Measurements from ENCODE around the gene SUPT6H.

DNA sequence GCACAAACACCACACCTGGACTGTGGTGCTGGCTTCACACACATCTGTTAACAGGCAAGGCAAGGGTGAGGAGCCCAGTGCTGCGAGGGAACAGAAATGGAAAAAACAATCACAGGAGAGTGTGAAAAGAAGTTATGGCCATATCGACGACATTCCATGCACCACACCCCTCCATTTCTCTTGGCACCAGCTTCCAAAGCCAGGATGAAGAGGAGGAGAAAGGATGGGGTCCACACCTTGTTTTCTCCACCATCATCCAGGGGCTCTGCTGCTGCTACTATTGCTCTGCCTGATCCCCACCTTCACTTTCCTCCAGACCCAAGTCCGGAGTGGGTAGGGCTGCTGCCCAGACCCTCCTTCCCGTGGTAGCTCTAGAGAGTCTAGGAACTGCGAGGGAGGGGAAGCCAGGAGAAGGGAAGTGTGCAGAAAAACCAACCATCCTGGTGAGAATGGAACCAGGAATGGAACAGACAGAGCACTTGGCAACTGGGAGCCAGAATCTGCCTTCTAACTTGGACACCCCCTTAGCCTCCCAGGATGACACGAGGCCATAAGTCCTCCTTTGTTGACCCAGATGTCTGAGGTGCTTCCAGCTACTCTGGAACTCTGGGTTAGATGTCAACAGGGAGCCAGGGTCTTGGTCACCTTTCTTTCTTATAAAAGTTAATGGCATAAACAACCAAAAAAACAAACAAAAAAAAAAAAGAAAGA lies 50.9 kb downstream of the SUPT6H start:
- TF ChIP-seq, protein P1, sequence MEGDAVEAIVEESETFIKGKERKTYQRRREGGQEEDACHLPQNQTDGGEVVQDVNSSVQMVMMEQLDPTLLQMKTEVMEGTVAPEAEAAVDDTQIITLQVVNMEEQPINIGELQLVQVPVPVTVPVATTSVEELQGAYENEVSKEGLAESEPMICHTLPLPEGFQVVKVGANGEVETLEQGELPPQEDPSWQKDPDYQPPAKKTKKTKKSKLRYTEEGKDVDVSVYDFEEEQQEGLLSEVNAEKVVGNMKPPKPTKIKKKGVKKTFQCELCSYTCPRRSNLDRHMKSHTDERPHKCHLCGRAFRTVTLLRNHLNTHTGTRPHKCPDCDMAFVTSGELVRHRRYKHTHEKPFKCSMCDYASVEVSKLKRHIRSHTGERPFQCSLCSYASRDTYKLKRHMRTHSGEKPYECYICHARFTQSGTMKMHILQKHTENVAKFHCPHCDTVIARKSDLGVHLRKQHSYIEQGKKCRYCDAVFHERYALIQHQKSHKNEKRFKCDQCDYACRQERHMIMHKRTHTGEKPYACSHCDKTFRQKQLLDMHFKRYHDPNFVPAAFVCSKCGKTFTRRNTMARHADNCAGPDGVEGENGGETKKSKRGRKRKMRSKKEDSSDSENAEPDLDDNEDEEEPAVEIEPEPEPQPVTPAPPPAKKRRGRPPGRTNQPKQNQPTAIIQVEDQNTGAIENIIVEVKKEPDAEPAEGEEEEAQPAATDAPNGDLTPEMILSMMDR (IDR thresholded peaks at IDR 0.05; ENCODE audit: poor library complexity, severe bottlenecking) = no peak
- no peak for TF ChIP-seq EZH2 (IDR thresholded peaks at IDR 0.05; ENCODE audit: borderline replicate concordance, insufficient read depth, low read length, poor library complexity, severe bottlenecking)
- no peak for TF ChIP-seq EP300 (conservative IDR thresholded peaks at IDR 0.05; ENCODE audit: poor library complexity, severe bottlenecking)
- no peak for TF ChIP-seq TAF1 (IDR thresholded peaks at IDR 0.05; ENCODE audit: low read depth)
- TF ChIP-seq, protein P2, sequence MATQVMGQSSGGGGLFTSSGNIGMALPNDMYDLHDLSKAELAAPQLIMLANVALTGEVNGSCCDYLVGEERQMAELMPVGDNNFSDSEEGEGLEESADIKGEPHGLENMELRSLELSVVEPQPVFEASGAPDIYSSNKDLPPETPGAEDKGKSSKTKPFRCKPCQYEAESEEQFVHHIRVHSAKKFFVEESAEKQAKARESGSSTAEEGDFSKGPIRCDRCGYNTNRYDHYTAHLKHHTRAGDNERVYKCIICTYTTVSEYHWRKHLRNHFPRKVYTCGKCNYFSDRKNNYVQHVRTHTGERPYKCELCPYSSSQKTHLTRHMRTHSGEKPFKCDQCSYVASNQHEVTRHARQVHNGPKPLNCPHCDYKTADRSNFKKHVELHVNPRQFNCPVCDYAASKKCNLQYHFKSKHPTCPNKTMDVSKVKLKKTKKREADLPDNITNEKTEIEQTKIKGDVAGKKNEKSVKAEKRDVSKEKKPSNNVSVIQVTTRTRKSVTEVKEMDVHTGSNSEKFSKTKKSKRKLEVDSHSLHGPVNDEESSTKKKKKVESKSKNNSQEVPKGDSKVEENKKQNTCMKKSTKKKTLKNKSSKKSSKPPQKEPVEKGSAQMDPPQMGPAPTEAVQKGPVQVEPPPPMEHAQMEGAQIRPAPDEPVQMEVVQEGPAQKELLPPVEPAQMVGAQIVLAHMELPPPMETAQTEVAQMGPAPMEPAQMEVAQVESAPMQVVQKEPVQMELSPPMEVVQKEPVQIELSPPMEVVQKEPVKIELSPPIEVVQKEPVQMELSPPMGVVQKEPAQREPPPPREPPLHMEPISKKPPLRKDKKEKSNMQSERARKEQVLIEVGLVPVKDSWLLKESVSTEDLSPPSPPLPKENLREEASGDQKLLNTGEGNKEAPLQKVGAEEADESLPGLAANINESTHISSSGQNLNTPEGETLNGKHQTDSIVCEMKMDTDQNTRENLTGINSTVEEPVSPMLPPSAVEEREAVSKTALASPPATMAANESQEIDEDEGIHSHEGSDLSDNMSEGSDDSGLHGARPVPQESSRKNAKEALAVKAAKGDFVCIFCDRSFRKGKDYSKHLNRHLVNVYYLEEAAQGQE (IDR thresholded peaks at IDR 0.05; ENCODE audit: borderline replicate concordance) = no peak
